H1 (cell line): ENCODE results near the gene UGT1A10. TPM values are rescaled to one million over a fixed set of nuclear protein-coding genes. Genes with fewer than 3 reads are reported as not detected.

ENCODE experiments used
- CBX5 ChIP-seq: fragments of 300-800, 300-1000 bp; sonication (generic); IDR thresholded peaks from 2 replicates; pipeline ENCODE4 v1.7.1; 2016; ENCODE audit warnings: antibody characterized with exemption, low read length, low read depth
- HDAC2 ChIP-seq, 2 experiments: fragments of 300-600 bp in 1 of 2; sonication (generic) in 1 of 2; IDR thresholded peaks; 2 replicates each; pipeline ENCODE4 v1.6.1; 2011 to 2012; ENCODE audit warnings: low read depth in 2 of 2, low read length in 2 of 2, mild to moderate bottlenecking in 2 of 2, moderate library complexity in 2 of 2, borderline replicate concordance in 1 of 2, inconsistent platforms in 1 of 2
- KDM4A ChIP-seq: IDR thresholded peaks from one replicate; pipeline ENCODE4 v1.7.1; 2012; ENCODE audit warnings: low read depth, mild to moderate bottlenecking, moderate library complexity, low read length, inconsistent platforms; ENCODE audit not compliant: severe bottlenecking
- MAFK ChIP-seq: IDR thresholded peaks from 2 replicates; pipeline ENCODE4 v1.6.1; 2012; ENCODE audit warnings: low read depth, mild to moderate bottlenecking, improper control_type of control experiment, low read length
- POLR2A ChIP-seq, 2 experiments: IDR thresholded peaks; 1 replicate in 1 of 2; 2 replicates in 1 of 2; pipeline ENCODE4 v1.6.1; 2011; ENCODE audit warnings: low read depth in 2 of 2, low read length in 2 of 2, mild to moderate bottlenecking in 2 of 2; ENCODE audit errors: control extremely low read depth in 1 of 2
- SIRT6 ChIP-seq: IDR thresholded peaks from one replicate; pipeline ENCODE4 v1.7.1; 2012; ENCODE audit warnings: low read length, inconsistent platforms
- TCF12 ChIP-seq: IDR thresholded peaks from 2 replicates; pipeline ENCODE4 v1.6.1; 2011; ENCODE audit warnings: low read depth, mild to moderate bottlenecking, low read length
- polyA plus RNA-seq, 7 experiments: library from polyadenylated mRNA; depleted of rRNA in 3 of 7; stranded (reverse) in 5 of 7; unstranded in 2 of 7; fragments of >200 nt in 5 of 7; fragments of 200-250 nt in 2 of 7; gene quantifications; 1 replicate in 5 of 7; 2 replicates in 1 of 7; 4 replicates in 1 of 7; pipeline versions ENCODE4 v1.2.1 to v1.2.3, GENCODE V29; 2011 to 2013; ENCODE audit warnings: missing spikeins in 2 of 7, mixed read lengths in 2 of 7
- total RNA-seq: library from RNA; stranded (reverse); fragmentation: NEBNext Ultra II Directional; extraction: Animal tissue kit (Norgen Biotek cat#: 25700); gene quantifications from 2 replicates; pipeline ENCODE4 v1.2.1, GENCODE V29; 2021
- TF ChIP-seq, protein P1 (sequence below): fragments of 300-600 bp; sonication (generic); IDR thresholded peaks from 2 replicates; pipeline ENCODE4 v1.7.1; 2012; ENCODE audit warnings: low read length, moderate library complexity, mild to moderate bottlenecking, inconsistent platforms; ENCODE audit not compliant: insufficient replicate concordance
- TF ChIP-seq, protein P2 (sequence below): IDR thresholded peaks from 2 replicates; pipeline ENCODE4 v1.6.1; 2011; ENCODE audit warnings: low read length, improper control_type of control experiment

Gene UGT1A10
- total and polyA plus RNA-seq, 2 of the 8 experiments (the other 6 are each of a cell fraction or from before 2014, with no cell fraction given) = not detected

DNA sequence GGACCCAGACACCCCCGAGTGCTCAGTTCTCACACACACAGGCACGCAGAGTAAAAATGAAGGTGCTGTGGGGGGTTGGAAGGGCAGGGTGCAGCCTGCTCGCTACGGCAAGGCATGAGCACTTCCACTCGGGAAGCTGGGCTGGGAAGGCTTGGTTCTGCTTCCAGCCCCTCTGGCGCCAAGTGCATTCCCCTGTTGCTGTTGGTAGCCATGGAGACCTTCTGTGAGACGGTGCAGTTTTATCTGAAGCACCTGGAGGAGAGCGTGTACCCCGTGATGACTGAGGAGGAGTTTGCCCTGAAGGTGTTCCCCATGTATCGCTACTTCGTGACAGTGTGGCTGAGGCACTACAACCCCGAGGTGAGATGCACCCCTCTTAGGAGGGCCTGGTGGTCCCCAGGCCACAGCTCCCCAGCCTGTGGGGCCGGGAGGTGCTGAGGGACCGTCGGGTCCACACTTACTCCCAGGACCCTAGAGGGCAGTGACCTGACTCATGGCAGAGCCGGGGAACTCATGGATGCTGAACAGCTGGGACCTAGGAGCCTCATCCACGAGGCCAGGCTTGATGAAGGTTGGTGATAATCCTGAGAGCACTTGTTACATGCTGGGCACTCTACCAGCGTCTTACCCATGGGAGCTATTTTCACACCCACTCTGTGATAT is 157.3 kb downstream of the UGT1A10 start (continued):
- TF ChIP-seq, protein P1, sequence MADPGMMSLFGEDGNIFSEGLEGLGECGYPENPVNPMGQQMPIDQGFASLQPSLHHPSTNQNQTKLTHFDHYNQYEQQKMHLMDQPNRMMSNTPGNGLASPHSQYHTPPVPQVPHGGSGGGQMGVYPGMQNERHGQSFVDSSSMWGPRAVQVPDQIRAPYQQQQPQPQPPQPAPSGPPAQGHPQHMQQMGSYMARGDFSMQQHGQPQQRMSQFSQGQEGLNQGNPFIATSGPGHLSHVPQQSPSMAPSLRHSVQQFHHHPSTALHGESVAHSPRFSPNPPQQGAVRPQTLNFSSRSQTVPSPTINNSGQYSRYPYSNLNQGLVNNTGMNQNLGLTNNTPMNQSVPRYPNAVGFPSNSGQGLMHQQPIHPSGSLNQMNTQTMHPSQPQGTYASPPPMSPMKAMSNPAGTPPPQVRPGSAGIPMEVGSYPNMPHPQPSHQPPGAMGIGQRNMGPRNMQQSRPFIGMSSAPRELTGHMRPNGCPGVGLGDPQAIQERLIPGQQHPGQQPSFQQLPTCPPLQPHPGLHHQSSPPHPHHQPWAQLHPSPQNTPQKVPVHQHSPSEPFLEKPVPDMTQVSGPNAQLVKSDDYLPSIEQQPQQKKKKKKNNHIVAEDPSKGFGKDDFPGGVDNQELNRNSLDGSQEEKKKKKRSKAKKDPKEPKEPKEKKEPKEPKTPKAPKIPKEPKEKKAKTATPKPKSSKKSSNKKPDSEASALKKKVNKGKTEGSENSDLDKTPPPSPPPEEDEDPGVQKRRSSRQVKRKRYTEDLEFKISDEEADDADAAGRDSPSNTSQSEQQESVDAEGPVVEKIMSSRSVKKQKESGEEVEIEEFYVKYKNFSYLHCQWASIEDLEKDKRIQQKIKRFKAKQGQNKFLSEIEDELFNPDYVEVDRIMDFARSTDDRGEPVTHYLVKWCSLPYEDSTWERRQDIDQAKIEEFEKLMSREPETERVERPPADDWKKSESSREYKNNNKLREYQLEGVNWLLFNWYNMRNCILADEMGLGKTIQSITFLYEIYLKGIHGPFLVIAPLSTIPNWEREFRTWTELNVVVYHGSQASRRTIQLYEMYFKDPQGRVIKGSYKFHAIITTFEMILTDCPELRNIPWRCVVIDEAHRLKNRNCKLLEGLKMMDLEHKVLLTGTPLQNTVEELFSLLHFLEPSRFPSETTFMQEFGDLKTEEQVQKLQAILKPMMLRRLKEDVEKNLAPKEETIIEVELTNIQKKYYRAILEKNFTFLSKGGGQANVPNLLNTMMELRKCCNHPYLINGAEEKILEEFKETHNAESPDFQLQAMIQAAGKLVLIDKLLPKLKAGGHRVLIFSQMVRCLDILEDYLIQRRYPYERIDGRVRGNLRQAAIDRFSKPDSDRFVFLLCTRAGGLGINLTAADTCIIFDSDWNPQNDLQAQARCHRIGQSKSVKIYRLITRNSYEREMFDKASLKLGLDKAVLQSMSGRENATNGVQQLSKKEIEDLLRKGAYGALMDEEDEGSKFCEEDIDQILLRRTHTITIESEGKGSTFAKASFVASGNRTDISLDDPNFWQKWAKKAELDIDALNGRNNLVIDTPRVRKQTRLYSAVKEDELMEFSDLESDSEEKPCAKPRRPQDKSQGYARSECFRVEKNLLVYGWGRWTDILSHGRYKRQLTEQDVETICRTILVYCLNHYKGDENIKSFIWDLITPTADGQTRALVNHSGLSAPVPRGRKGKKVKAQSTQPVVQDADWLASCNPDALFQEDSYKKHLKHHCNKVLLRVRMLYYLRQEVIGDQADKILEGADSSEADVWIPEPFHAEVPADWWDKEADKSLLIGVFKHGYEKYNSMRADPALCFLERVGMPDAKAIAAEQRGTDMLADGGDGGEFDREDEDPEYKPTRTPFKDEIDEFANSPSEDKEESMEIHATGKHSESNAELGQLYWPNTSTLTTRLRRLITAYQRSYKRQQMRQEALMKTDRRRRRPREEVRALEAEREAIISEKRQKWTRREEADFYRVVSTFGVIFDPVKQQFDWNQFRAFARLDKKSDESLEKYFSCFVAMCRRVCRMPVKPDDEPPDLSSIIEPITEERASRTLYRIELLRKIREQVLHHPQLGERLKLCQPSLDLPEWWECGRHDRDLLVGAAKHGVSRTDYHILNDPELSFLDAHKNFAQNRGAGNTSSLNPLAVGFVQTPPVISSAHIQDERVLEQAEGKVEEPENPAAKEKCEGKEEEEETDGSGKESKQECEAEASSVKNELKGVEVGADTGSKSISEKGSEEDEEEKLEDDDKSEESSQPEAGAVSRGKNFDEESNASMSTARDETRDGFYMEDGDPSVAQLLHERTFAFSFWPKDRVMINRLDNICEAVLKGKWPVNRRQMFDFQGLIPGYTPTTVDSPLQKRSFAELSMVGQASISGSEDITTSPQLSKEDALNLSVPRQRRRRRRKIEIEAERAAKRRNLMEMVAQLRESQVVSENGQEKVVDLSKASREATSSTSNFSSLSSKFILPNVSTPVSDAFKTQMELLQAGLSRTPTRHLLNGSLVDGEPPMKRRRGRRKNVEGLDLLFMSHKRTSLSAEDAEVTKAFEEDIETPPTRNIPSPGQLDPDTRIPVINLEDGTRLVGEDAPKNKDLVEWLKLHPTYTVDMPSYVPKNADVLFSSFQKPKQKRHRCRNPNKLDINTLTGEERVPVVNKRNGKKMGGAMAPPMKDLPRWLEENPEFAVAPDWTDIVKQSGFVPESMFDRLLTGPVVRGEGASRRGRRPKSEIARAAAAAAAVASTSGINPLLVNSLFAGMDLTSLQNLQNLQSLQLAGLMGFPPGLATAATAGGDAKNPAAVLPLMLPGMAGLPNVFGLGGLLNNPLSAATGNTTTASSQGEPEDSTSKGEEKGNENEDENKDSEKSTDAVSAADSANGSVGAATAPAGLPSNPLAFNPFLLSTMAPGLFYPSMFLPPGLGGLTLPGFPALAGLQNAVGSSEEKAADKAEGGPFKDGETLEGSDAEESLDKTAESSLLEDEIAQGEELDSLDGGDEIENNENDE = no peak
- TF ChIP-seq MAFK (no peak), POLR2A (IDR thresholded peaks at IDR 0.05; ENCODE audit: control extremely low read depth in 1 of 2, low read depth in 2 of 2, low read length in 2 of 2) (no peak), CBX5 (no peak), KDM4A (no peak), TCF12 (no peak), SIRT6 (no peak), HDAC2 (IDR thresholded peaks at IDR 0.05; ENCODE audit: borderline replicate concordance in 1 of 2, low read depth in 2 of 2, low read length in 2 of 2) (no peak)
- TF ChIP-seq, protein P2, sequence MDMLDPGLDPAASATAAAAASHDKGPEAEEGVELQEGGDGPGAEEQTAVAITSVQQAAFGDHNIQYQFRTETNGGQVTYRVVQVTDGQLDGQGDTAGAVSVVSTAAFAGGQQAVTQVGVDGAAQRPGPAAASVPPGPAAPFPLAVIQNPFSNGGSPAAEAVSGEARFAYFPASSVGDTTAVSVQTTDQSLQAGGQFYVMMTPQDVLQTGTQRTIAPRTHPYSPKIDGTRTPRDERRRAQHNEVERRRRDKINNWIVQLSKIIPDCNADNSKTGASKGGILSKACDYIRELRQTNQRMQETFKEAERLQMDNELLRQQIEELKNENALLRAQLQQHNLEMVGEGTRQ = no peak
